Body of pancreas (tissue), 4 donors: ENCODE measurements around the gene C9orf72. TPM values are rescaled to one million over a fixed set of nuclear protein-coding genes. Genes with fewer than 3 reads are reported as not detected.

Experiments used
- ATAC-seq: fragments of 150-250 bp; one replicate; pipeline ENCODE4 v1.9.1; 2016
- DNase-seq, 4 donors: peaks; one replicate each; pipeline ENCODE4 v3.0.0-alpha.2; 2019
- H3K27ac ChIP-seq, 4 donors: fragments of 200-600 bp; sonication (generic); 1 replicate in 3 of 4; 2 replicates in 1 of 4; pipeline versions ENCODE4 v1.5.1 to v1.6.1; 2016 to 2019; ENCODE audit warnings: mild to moderate bottlenecking in 1 of 4, mixed read lengths in 1 of 4, moderate library complexity in 1 of 4
- H3K27me3 ChIP-seq, 2 donors: fragments of 200-600 bp; sonication (generic); one replicate each; pipeline ENCODE4 v1.6.0; 2016; ENCODE audit warnings: mild to moderate bottlenecking in 1 of 2
- H3K36me3 ChIP-seq, 2 donors: fragments of 200-600 bp; sonication (generic); replicated peaks in 1 of 2; 2 replicates each; pipeline ENCODE4 v1.5.1; 2016; ENCODE audit warnings: low read depth in 2 of 2; ENCODE audit not compliant: insufficient read depth in 1 of 2
- H3K4me1 ChIP-seq: fragments of 200-600 bp; sonication (generic); one replicate; pipeline ENCODE4 v1.6.0; 2016
- H3K4me3 ChIP-seq, 2 donors: fragments of 200-600 bp; sonication (generic); 1 replicate in 1 of 2; 2 replicates in 1 of 2; pipeline ENCODE4 v1.5.1; 2016 to 2019
- H3K9me3 ChIP-seq, 3 donors: fragments of 200-600 bp; sonication (generic); 1 replicate in 2 of 3; 2 replicates in 1 of 3; pipeline ENCODE4 v1.5.1; 2016
- POLR2A ChIP-seq, 3 donors: fragments of 450-650 bp; IDR thresholded peaks; one replicate each; pipeline ENCODE4 v1.6.1; 2016; ENCODE audit warnings: antibody characterized with exemption in 3 of 3, mild to moderate bottlenecking in 2 of 3
- WGBS, 2 donors: methylation state at CpG; one replicate each; pipeline ENCODE4 v1.1.5; 2017; 5-methylcytosine and 5-hydroxymethylcytosine counted together
- intact Hi-C: fragments of 100-400 bp; cut with DNase I; formaldehyde crosslinking; loops from one replicate; pipeline ENCODE4 v1.15.1; 2023
- total RNA-seq, 2 donors: library from RNA; depleted of rRNA; stranded (reverse); fragments of >200 nt; gene quantifications; one replicate each; pipeline ENCODE4 v1.1.0, GENCODE V29; 2016
- TF ChIP-seq, protein P1 (sequence below), 7 experiments: fragments of 450-650 bp in 4 of 7; fragments of 200-600 bp in 3 of 7; sonication (generic) in 3 of 7; IDR thresholded peaks; one replicate each; pipeline ENCODE4 v1.5.1; 2016 to 2019; ENCODE audit warnings: antibody characterized with exemption in 7 of 7

The C9orf72 gene
- total RNA-seq, 2 donors from 2014 or later = 13.5 to 20.5 TPM

DNA sequence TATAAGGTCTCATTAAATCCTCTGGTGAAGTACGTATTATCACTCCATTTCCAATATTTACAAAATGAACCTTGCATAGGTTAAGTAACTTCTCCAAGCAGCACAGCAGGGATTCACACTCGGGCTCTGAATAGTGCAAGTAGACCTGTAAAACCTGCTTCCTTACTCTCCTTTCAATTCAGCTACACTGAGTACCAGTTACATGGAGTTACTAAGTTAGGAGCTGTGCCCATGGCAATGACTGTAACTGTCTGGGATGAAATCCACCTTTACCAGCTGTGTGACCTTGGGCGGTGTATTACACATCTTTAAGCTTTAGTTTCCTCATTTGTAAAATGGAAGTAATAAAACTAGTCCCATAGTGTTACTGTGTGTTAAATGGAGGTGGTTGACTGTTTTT, 27.8 kb downstream of the C9orf72 start:
- no peak overlapping the region for H3K27ac ChIP-seq
- no peak overlapping the region for H3K4me3 ChIP-seq
- TF ChIP-seq POLR2A (IDR thresholded peaks at IDR 0.05) = no peak
- TF ChIP-seq, protein P1, sequence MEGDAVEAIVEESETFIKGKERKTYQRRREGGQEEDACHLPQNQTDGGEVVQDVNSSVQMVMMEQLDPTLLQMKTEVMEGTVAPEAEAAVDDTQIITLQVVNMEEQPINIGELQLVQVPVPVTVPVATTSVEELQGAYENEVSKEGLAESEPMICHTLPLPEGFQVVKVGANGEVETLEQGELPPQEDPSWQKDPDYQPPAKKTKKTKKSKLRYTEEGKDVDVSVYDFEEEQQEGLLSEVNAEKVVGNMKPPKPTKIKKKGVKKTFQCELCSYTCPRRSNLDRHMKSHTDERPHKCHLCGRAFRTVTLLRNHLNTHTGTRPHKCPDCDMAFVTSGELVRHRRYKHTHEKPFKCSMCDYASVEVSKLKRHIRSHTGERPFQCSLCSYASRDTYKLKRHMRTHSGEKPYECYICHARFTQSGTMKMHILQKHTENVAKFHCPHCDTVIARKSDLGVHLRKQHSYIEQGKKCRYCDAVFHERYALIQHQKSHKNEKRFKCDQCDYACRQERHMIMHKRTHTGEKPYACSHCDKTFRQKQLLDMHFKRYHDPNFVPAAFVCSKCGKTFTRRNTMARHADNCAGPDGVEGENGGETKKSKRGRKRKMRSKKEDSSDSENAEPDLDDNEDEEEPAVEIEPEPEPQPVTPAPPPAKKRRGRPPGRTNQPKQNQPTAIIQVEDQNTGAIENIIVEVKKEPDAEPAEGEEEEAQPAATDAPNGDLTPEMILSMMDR (IDR thresholded peaks at IDR 0.05) = no peak
- H3K27me3 ChIP-seq = no peaks in the 10 kb centered on the region
- DNase-seq (peak; percentile 56 to 69 (median 62)), ATAC-seq (peak; percentile 83)
- 70 to 75% methylated on average over 3 of the region's 3 CpGs for WGBS, 2 donors
- intact Hi-C loops = no loop called here
- H3K4me1 ChIP-seq = peaks cover 11% of the 10 kb centered on the region
- H3K36me3 ChIP-seq = peaks cover 0 to 8% of the 10 kb centered on the region in 2 donors
- H3K9me3 ChIP-seq = no peaks in the 10 kb centered on the region

DNA sequence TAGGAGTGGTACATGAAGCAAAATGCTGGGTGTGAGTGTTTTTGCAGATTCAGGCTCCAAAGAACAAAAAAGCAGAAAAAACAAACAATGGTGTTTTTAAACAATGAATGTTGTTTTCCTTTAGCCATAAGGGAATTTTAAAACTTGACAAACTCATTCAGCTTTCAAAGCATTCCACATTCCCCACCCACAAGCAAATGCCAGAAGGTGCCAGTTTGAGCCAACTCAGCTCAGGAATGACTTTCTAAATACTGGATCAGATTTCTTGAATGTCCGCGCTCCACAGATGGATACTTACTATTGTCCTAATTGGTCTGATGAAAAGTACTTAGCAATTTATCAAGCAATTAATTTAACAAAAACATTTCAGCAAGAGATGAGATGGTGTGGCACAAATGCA, 30.8 kb downstream of the C9orf72 start:
- intact Hi-C loops = no loop called here
- Histone ChIP-seq H3K4me3 (no peak overlapping the region), H3K4me1 (peaks cover 39% of the 10 kb centered on the region), H3K27ac (no peak overlapping the region), H3K9me3 (no peaks in the 10 kb centered on the region), H3K27me3 (no peaks in the 10 kb centered on the region), H3K36me3 (no peaks in the 10 kb centered on the region)
- 91 to 100% methylated on average over 2 of the region's 2 CpGs for WGBS, 2 donors
- TF ChIP-seq, protein P1 (IDR thresholded peaks at IDR 0.05) = no peak
- TF ChIP-seq POLR2A (IDR thresholded peaks at IDR 0.05) = no peak
- DNase-seq (no peak), ATAC-seq (no peak)

DNA sequence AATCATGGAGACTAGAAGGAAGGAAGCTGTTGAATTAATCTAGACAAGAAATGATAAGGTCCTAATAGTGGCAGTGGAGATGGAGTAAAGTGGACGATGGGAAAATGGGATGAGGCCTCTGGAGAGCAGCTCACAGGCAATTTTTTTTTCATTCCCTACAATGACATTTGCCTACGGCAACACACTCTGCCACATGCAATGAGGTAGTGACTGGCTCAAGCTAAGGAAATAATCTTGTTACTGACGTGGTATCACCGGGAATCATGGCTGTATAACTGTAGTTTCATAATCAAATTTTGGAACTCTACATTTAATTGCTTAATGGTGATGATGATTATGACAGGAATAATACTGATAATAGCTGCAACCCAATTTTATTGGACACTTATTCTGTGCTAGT, 31.5 kb downstream of the C9orf72 start:
- Histone ChIP-seq H3K36me3 (no peaks in the 10 kb centered on the region), H3K9me3 (no peaks in the 10 kb centered on the region), H3K4me3 (no peak overlapping the region), H3K27me3 (no peaks in the 10 kb centered on the region), H3K27ac (no peak overlapping the region), H3K4me1 (peaks cover 39% of the 10 kb centered on the region)
- DNase-seq (no peak), ATAC-seq (no peak)
- WGBS, 2 donors = 69 to 93% methylated on average over 4 of the region's 4 CpGs
- intact Hi-C loops = no loop called here
- TF ChIP-seq, protein P1 (IDR thresholded peaks at IDR 0.05) = no peak
- TF ChIP-seq POLR2A (IDR thresholded peaks at IDR 0.05) = no peak

DNA sequence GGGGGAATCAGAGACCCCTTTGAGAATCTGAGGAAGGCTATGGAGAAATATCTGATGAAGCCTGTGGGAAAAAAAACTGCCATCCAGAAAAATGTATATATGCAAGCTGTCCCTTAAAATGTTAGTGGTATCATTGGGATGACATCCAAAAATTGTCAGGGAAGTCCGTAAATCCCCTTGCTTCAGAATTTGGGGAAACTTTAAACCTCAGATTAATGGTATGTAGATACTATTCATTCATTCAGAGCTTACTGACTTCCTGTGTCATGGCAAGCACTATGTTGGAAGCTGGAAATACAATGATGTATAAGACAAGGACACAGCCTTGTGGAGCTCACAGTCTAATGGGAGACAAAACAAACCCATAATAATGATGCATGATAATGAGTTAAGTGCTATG, 32.8 kb downstream of the C9orf72 start:
- TF ChIP-seq, protein P1 (IDR thresholded peaks at IDR 0.05) = no peak
- Histone ChIP-seq H3K36me3 (no peaks in the 10 kb centered on the region), H3K9me3 (no peaks in the 10 kb centered on the region), H3K27ac (peak overlapping the region in 2 of 4 donors; percentile 72 to 75), H3K4me3 (no peak overlapping the region), H3K4me1 (peaks cover 37% of the 10 kb centered on the region), H3K27me3 (no peaks in the 10 kb centered on the region)
- no peak for DNase-seq
- no peak for ATAC-seq
- 75 to 76% methylated on average over 1 of the region's 1 CpG for WGBS, 2 donors
- intact Hi-C loops = no loop called here
